IMR-90 (cell line): ENCODE results near the gene SPDEF. TPM values are rescaled to one million over a fixed set of nuclear protein-coding genes. Genes with fewer than 3 reads are reported as not detected.

ENCODE experiments used
- ATAC-seq: fragments of 200-7000 bp; cut with Tn5 transposase; 2 replicates; pipeline ENCODE4 v1.9.1; 2020; ENCODE audit warnings: low read depth, mild to moderate bottlenecking, moderate library complexity
- BruUV-seq: library from RNA; stranded (reverse); fragments of 400-500 nt; replicated peaks from 2 replicates; lab custom pipeline; 2021; lab: Mats Ljungman, UMichigan
- CTCF ChIA-PET: fragments of 300-600 bp; formaldehyde crosslinking; extraction: SDS; loops from one replicate; lab custom pipeline; 2021; ENCODE audit warnings: antibody characterized with exemption; lab: Yijun Ruan, JAX
- POLR2A ChIA-PET: fragments of 300-600 bp; sonication (Branson Sonifier 250); formaldehyde crosslinking; loops from one replicate; lab custom pipeline; 2022; ENCODE audit warnings: antibody characterized with exemption; ENCODE audit not compliant: unreplicated experiment; lab: Charles Lee
- DNase-seq: peaks from one replicate; pipeline ENCODE4 v3.0.0; 2013
- H2AFZ ChIP-seq: replicated peaks from 2 replicates; pipeline ENCODE3; 2013; ENCODE audit warnings: low read length, mild to moderate bottlenecking; ENCODE audit not compliant: poor library complexity
- H2AK5ac ChIP-seq: 2 replicates; pipeline ENCODE4 v1.6.1; 2013; ENCODE audit warnings: low read depth, low read length, inconsistent platforms
- H2AK9ac ChIP-seq: replicated peaks from 2 replicates; pipeline ENCODE3; 2013; ENCODE audit warnings: mild to moderate bottlenecking, low read depth, low read length, moderate library complexity; ENCODE audit not compliant: poor library complexity
- H2BK120ac ChIP-seq: 2 replicates; pipeline ENCODE4 v1.6.1; 2013; ENCODE audit warnings: low read depth, low read length, inconsistent platforms
- H2BK15ac ChIP-seq: 3 replicates; pipeline ENCODE4 v1.6.1; 2013; ENCODE audit warnings: low read depth, low read length, inconsistent platforms
- H2BK20ac ChIP-seq: 2 replicates; pipeline ENCODE4 v1.6.1; 2013; ENCODE audit warnings: low read depth, mild to moderate bottlenecking, inconsistent platforms, low read length, moderate library complexity
- H2BK5ac ChIP-seq: 2 replicates; pipeline ENCODE4 v1.6.1; 2013; ENCODE audit warnings: mild to moderate bottlenecking, low read depth, low read length, inconsistent platforms; ENCODE audit not compliant: poor library complexity, severe bottlenecking
- H3K14ac ChIP-seq: replicated peaks from 2 replicates; pipeline ENCODE4 v1.6.1; 2013; ENCODE audit warnings: low read depth, low read length, inconsistent platforms
- H3K18ac ChIP-seq: 2 replicates; pipeline ENCODE4 v1.6.1; 2013; ENCODE audit warnings: low read depth, low read length, control low read depth
- H3K23ac ChIP-seq: 2 replicates; pipeline ENCODE4 v1.6.1; 2013; ENCODE audit warnings: low read depth, low read length, inconsistent platforms
- H3K27ac ChIP-seq: 2 replicates; pipeline ENCODE4 v1.5.1; 2013; ENCODE audit warnings: mild to moderate bottlenecking, control low read depth, low read length; ENCODE audit not compliant: insufficient read depth
- H3K27me3 ChIP-seq: 2 replicates; pipeline ENCODE4 v1.6.1; 2013; ENCODE audit warnings: low read length; ENCODE audit not compliant: control insufficient read depth, insufficient read depth
- H3K36me3 ChIP-seq: 2 replicates; pipeline ENCODE4 v1.6.1; 2013; ENCODE audit warnings: low read length, mixed read lengths; ENCODE audit not compliant: control insufficient read depth, insufficient read depth
- H3K4ac ChIP-seq: 2 replicates; pipeline ENCODE4 v1.6.1; 2013; ENCODE audit warnings: low read depth, low read length, inconsistent platforms
- H3K4me1 ChIP-seq: 2 replicates; pipeline ENCODE4 v1.6.1; 2013; ENCODE audit warnings: low read length, mixed read lengths; ENCODE audit not compliant: control insufficient read depth, insufficient read depth
- H3K4me2 ChIP-seq: 2 replicates; pipeline ENCODE4 v1.6.1; 2013; ENCODE audit warnings: low read depth, mild to moderate bottlenecking, control low read depth, low read length, moderate library complexity
- H3K4me3 ChIP-seq: 2 replicates; pipeline ENCODE4 v1.5.1; 2013; ENCODE audit warnings: low read depth, mild to moderate bottlenecking, control low read depth, low read length, moderate library complexity; ENCODE audit not compliant: insufficient read depth
- H3K56ac ChIP-seq: 2 replicates; pipeline ENCODE4 v1.6.1; 2013; ENCODE audit warnings: low read length, inconsistent platforms; ENCODE audit not compliant: insufficient read depth; ENCODE audit errors: extremely low read depth
- H3K79me1 ChIP-seq, 2 experiments: 2 replicates each; pipeline ENCODE4 v1.6.1; 2013; ENCODE audit warnings: low read length in 2 of 2, inconsistent platforms in 1 of 2, low read depth in 1 of 2
- H3K9ac ChIP-seq: 2 replicates; pipeline ENCODE4 v1.6.1; 2013; ENCODE audit warnings: low read depth, low read length, control low read depth
- H3K9me1 ChIP-seq: 2 replicates; pipeline ENCODE4 v1.6.1; 2013; ENCODE audit warnings: low read length, inconsistent platforms; ENCODE audit not compliant: insufficient read depth
- H3K9me3 ChIP-seq: 2 replicates; pipeline ENCODE4 v1.6.1; 2013; ENCODE audit warnings: low read length; ENCODE audit not compliant: control insufficient read depth, insufficient read depth
- H4K20me1 ChIP-seq: 2 replicates; pipeline ENCODE4 v1.6.1; 2013; ENCODE audit warnings: low read length, inconsistent platforms; ENCODE audit not compliant: insufficient read depth
- H4K5ac ChIP-seq: 2 replicates; pipeline ENCODE4 v1.6.1; 2013; ENCODE audit warnings: mild to moderate bottlenecking, low read depth, low read length, control low read depth
- H4K8ac ChIP-seq, 2 experiments: 2 replicates each; pipeline ENCODE4 v1.6.1; 2013; ENCODE audit warnings: low read depth in 2 of 2, low read length in 2 of 2, control low read depth in 1 of 2, inconsistent platforms in 1 of 2
- H4K91ac ChIP-seq: 2 replicates; pipeline ENCODE4 v1.6.1; 2013; ENCODE audit warnings: low read depth, low read length, inconsistent platforms; ENCODE audit not compliant: insufficient read depth
- CEBPB ChIP-seq: IDR thresholded peaks from 2 replicates; pipeline ENCODE4 v1.6.1; 2012; ENCODE audit warnings: low read depth, low read length, improper control_type of control experiment
- CHD1 ChIP-seq: IDR thresholded peaks from 2 replicates; pipeline ENCODE4 v1.6.1; 2012; ENCODE audit warnings: low read depth, low read length, improper control_type of control experiment
- CTCF ChIP-seq: conservative IDR thresholded peaks from 2 replicates; pipeline ENCODE4 v1.5.1; 2012; ENCODE audit warnings: mild to moderate bottlenecking, low read depth, low read length, improper control_type of control experiment
- ELK1 ChIP-seq: fragments of 150-350 bp; IDR thresholded peaks from 2 replicates; pipeline ENCODE4 v1.6.1; 2016; ENCODE audit warnings: low read depth, mild to moderate bottlenecking, low read length, moderate library complexity, borderline replicate concordance
- MAFK ChIP-seq: IDR thresholded peaks from 2 replicates; pipeline ENCODE4 v1.6.1; 2012; ENCODE audit warnings: low read depth, low read length, improper control_type of control experiment
- MAZ ChIP-seq: IDR thresholded peaks from 2 replicates; pipeline ENCODE4 v1.6.1; 2012; ENCODE audit warnings: low read depth, mild to moderate bottlenecking, low read length, improper control_type of control experiment, moderate library complexity, borderline replicate concordance
- MXI1 ChIP-seq: IDR thresholded peaks from 2 replicates; pipeline ENCODE4 v1.6.1; 2012; ENCODE audit warnings: low read depth, mild to moderate bottlenecking, low read length, moderate library complexity, borderline replicate concordance
- POLR2A ChIP-seq: IDR thresholded peaks from 2 replicates; pipeline ENCODE4 v1.6.1; 2012; ENCODE audit warnings: mild to moderate bottlenecking, low read depth, low read length
- RAD21 ChIP-seq: IDR thresholded peaks from 2 replicates; pipeline ENCODE4 v1.6.1; 2012; ENCODE audit warnings: low read length, improper control_type of control experiment
- SMC3 ChIP-seq: fragments of 150-350 bp; IDR thresholded peaks from 2 replicates; pipeline ENCODE4 v1.6.1; 2016; ENCODE audit warnings: low read depth, mild to moderate bottlenecking, antibody characterized with exemption, low read length, moderate library complexity
- USF2 ChIP-seq: fragments of 150-350 bp; IDR thresholded peaks from 2 replicates; pipeline ENCODE4 v1.6.1; 2017; ENCODE audit warnings: mild to moderate bottlenecking, antibody characterized with exemption, low read length, low read depth
- WGBS, 2 experiments: methylation state at CpG; one replicate each; pipeline versions ENCODE4 v1.1.5 to v1.1.7; 2013; ENCODE audit warnings: missing lambda C conversion rate in 2 of 2; ENCODE audit not compliant: insufficient read length in 1 of 2; ENCODE audit errors: extremely low coverage in 2 of 2; 5-methylcytosine and 5-hydroxymethylcytosine counted together
- dilution Hi-C: fragments of 300-500 bp; cut with HindIII; formaldehyde crosslinking; loops from one replicate; pipeline ENCODE4 v1.14.3; 2018; ENCODE audit warnings: low sequenced_read_pairs; ENCODE audit not compliant: unreplicated experiment
- in situ Hi-C: fragments of 300-500 bp; cut with MboI; formaldehyde crosslinking; loops from 3 replicates; pipeline ENCODE4 v1.14.3; 2019; ENCODE audit warnings: low sequenced_read_pairs, inconsistent platforms, mixed read lengths
- intact Hi-C: fragments of 100-400 bp; cut with micrococcal nuclease; formaldehyde crosslinking; loops from 2 replicates; pipeline ENCODE4 v1.10.0; 2022
- polyA plus RNA-seq, 3 experiments: library from polyadenylated mRNA; depleted of rRNA; stranded (reverse); fragments of >200 nt; gene quantifications; 2 replicates each; pipeline ENCODE4 v1.2.3, GENCODE V29; 2012; ENCODE audit warnings: low replicate concordance in 1 of 3
- total RNA-seq: library from RNA; depleted of rRNA; stranded (reverse); fragments of >200 nt; gene quantifications from 2 replicates; pipeline ENCODE4 v1.2.3, GENCODE V29; 2012

Gene SPDEF
- total and polyA plus RNA-seq, 2 of the 4 experiments (the other 2 are of a cell fraction) = 0.05 TPM; not detected in 1

GRCh38 chr6:34494973-34495372, 61.2 kb downstream of the SPDEF start:
- Histone ChIP-seq H4K5ac (no peak overlapping the region), H3K18ac (no peak overlapping the region), H3K56ac (no peak overlapping the region), H2BK15ac (no peak overlapping the region), H3K9me1 (no peaks in the 10 kb centered on the region), H2AK9ac (no peak overlapping the region), H3K23ac (no peak overlapping the region), H3K36me3 (no peaks in the 10 kb centered on the region), H3K4ac (no peak overlapping the region), H3K4me2 (no peak overlapping the region), H3K9ac (no peak overlapping the region), H3K4me1 (peaks cover 2% of the 10 kb centered on the region; the same call in 1 of the 2 replicates), H2AK5ac (no peak overlapping the region), H2BK120ac (no peak overlapping the region), H3K14ac (no peak overlapping the region), H2BK20ac (no peak overlapping the region), H4K8ac (no peak overlapping the region), H4K20me1 (no peaks in the 10 kb centered on the region), H2BK5ac (no peak overlapping the region), H3K27ac (no peak overlapping the region), H4K91ac (no peak overlapping the region), H3K4me3 (no peak overlapping the region), H3K79me1 (no peaks in the 10 kb centered on the region), H2AFZ (no peak overlapping the region), H3K9me3 (no peaks in the 10 kb centered on the region), H3K27me3 (peaks cover 9% of the 10 kb centered on the region)
- no TSS peak for BruUV-seq
- intact Hi-C loops (no loop called here), in situ Hi-C loops (no loop called here), dilution Hi-C loops (no loop called here)
- WGBS, 2 experiments = 100% methylated on average over 1 of the region's 3 CpGs; no CpG with 5 or more reads in 1 of the 2 experiments
- peak; percentile 47; the same call in 1 of the 2 replicates for ATAC-seq
- CTCF ChIA-PET = interaction anchor here (0.6 to 1.2 kb wide), 3 partner anchors 9 to 69 kb away, joined by 3 read pairs; no protein-coding TSS in a partner anchor
- no peak for TF ChIP-seq CTCF
- no peak for TF ChIP-seq MXI1
- no peak for TF ChIP-seq MAFK
- no peak for TF ChIP-seq MAZ
- TF ChIP-seq POLR2A = no peak
- no peak for TF ChIP-seq CHD1
- TF ChIP-seq USF2 = no peak
- TF ChIP-seq ELK1 = no peak
- no peak for TF ChIP-seq SMC3
- no peak for TF ChIP-seq CEBPB
- no peak for TF ChIP-seq RAD21
- POLR2A ChIA-PET = no interaction called here
- DNase-seq = no peak
